Panc1 (cell line): ENCODE measurements around the gene FBN1.

Source experiments
- POLR2AphosphoS5 ChIP-seq: IDR thresholded peaks from 2 replicates; pipeline ENCODE4 v1.6.1; 2012; ENCODE audit warnings: mild to moderate bottlenecking, low read depth, low read length, moderate library complexity
- SIN3A ChIP-seq: IDR thresholded peaks from 2 replicates; pipeline ENCODE4 v1.6.1; 2012; ENCODE audit warnings: low read depth, mild to moderate bottlenecking, low read length, moderate library complexity, borderline replicate concordance; ENCODE audit not compliant: insufficient read depth
- TF ChIP-seq, protein P1 (sequence below): fragments of 450-650 bp; IDR thresholded peaks from 2 replicates; pipeline ENCODE4 v1.5.1; 2017; ENCODE audit warnings: mild to moderate bottlenecking

DNA sequence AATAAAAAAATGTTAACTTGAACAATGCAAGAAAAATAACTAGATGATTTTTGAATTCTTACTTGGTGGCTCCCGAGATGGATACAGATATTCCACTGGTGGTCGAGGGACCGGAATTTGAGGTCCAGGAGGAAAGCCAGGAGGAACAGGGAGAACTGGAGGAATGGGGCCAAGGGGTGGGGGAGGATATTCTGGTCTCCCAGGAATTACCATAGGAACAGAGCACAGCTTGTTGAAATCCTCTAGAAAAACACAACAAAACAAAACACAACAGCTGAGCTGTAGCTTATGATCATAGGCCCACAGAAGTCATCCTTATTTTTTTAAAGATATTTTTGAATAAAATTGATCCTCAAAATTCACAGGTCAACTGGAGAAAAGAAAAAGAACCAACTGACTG, 129.4 kb downstream of the FBN1 start:
- TF ChIP-seq, protein P1, sequence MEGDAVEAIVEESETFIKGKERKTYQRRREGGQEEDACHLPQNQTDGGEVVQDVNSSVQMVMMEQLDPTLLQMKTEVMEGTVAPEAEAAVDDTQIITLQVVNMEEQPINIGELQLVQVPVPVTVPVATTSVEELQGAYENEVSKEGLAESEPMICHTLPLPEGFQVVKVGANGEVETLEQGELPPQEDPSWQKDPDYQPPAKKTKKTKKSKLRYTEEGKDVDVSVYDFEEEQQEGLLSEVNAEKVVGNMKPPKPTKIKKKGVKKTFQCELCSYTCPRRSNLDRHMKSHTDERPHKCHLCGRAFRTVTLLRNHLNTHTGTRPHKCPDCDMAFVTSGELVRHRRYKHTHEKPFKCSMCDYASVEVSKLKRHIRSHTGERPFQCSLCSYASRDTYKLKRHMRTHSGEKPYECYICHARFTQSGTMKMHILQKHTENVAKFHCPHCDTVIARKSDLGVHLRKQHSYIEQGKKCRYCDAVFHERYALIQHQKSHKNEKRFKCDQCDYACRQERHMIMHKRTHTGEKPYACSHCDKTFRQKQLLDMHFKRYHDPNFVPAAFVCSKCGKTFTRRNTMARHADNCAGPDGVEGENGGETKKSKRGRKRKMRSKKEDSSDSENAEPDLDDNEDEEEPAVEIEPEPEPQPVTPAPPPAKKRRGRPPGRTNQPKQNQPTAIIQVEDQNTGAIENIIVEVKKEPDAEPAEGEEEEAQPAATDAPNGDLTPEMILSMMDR = no peak
- no peak for TF ChIP-seq POLR2AphosphoS5
- no peak for TF ChIP-seq SIN3A
